Endometrium (tissue), 2 donors: Measurements from ENCODE around the gene CMSS1.
"Not testable (repeated sequence)": the region's sequence is repeated elsewhere in the genome, so short reads cannot be mapped to it uniquely, and the experiment has no call there.

Experiments
- FAIRE-seq: peaks from 2 replicates; lab custom pipeline; 2012; peaks lifted over from hg19 to GRCh38; lab: Jason Lieb, UNC
- donor health status: control.
- donor health status: control.

CMSS1 gene

GRCh38 chr3:100083209-100083608 lies 265.5 kb downstream of the CMSS1 start:
- no peak for FAIRE-seq

- no peak for FAIRE-seq
Observed at GRCh38 chr3:100084100-100084806, 266.6 kb downstream of the CMSS1 start.

- no peak for FAIRE-seq
Observed at GRCh38 chr3:100086401-100086800, 268.7 kb downstream of the CMSS1 start.

GRCh38 chr3:100087198-100087597 lies 269.5 kb downstream of the CMSS1 start:
- FAIRE-seq, result no peak

- FAIRE-seq, result no peak
Observed at GRCh38 chr3:100088735-100089368, 271.2 kb downstream of the CMSS1 start.

- no peak for FAIRE-seq
Observed at GRCh38 chr3:100089812-100090668, 272.4 kb downstream of the CMSS1 start.

GRCh38 chr3:100090669-100091005 lies 273.0 kb downstream of the CMSS1 start:
- FAIRE-seq, result no peak

GRCh38 chr3:100093831-100094230 lies 276.2 kb downstream of the CMSS1 start:
- no peak for FAIRE-seq

GRCh38 chr3:100096286-100096685 lies 278.6 kb downstream of the CMSS1 start:
- not testable (repeated sequence) for FAIRE-seq

- FAIRE-seq, result no peak
Observed at GRCh38 chr3:100096866-100097265, 279.2 kb downstream of the CMSS1 start.

- no peak for FAIRE-seq
Observed at GRCh38 chr3:100097919-100098783, 280.5 kb downstream of the CMSS1 start.

GRCh38 chr3:100098784-100099070 lies 281.1 kb downstream of the CMSS1 start:
- no peak for FAIRE-seq

- FAIRE-seq, result no peak
Observed at GRCh38 chr3:100099621-100100020, 282.0 kb downstream of the CMSS1 start.

- no peak for FAIRE-seq
Observed at GRCh38 chr3:100100425-100100824, 282.8 kb downstream of the CMSS1 start.

- FAIRE-seq, result no peak
Observed at GRCh38 chr3:100102757-100103156, 285.1 kb downstream of the CMSS1 start.

- no peak for FAIRE-seq
Observed at GRCh38 chr3:100103558-100104441, 286.1 kb downstream of the CMSS1 start.

GRCh38 chr3:100104442-100104798 lies 286.8 kb downstream of the CMSS1 start:
- FAIRE-seq, result no peak

- FAIRE-seq, result no peak
Observed at GRCh38 chr3:100104817-100105413, 287.3 kb downstream of the CMSS1 start.

GRCh38 chr3:100105501-100105900 lies 287.8 kb downstream of the CMSS1 start:
- no peak for FAIRE-seq

- no peak for FAIRE-seq
Observed at GRCh38 chr3:100106094-100106493, 288.4 kb downstream of the CMSS1 start.

- FAIRE-seq, result no peak
Observed at GRCh38 chr3:100106531-100107141, 289.0 kb downstream of the CMSS1 start.
